Activated naive CD8-positive, alpha-beta T cell treated with anti-CD3 and anti-CD28 coated beads, Interleukin-2, amount 10 ng/mL, durations not matched to agents 7 days and 5 days (primary cell): Measurements from ENCODE around the gene BOD1. TPM values are rescaled to one million over a fixed set of nuclear protein-coding genes. Genes with fewer than 3 reads are reported as not detected.

Experiments used
- ATAC-seq: fragments of 150-1000 bp; cut with Tn5 transposase; one replicate; pipeline ENCODE4 v1.10.0; 2021; ENCODE audit warnings: low read depth, moderate library complexity
- POLR2A ChIA-PET: fragments of 350-600 bp; sonication (Branson Sonifier 250); formaldehyde crosslinking; loops from one replicate; lab custom pipeline; 2021; ENCODE audit warnings: antibody characterized with exemption; lab: Charles Lee
- DNase-seq: peaks from one replicate; pipeline ENCODE4 v3.0.0; 2021
- H3K27ac Mint-ChIP-seq: one replicate; pipeline ENCODE4 v1.8.0; 2022; ENCODE audit warnings: mild to moderate bottlenecking, mixed read lengths
- H3K27me3 Mint-ChIP-seq: one replicate; pipeline ENCODE4 v1.8.0; 2022; ENCODE audit warnings: mild to moderate bottlenecking, moderate library complexity, mixed read lengths
- H3K36me3 Mint-ChIP-seq: one replicate; pipeline ENCODE4 v1.8.0; 2021; ENCODE audit warnings: mild to moderate bottlenecking, mixed read lengths
- H3K4me1 Mint-ChIP-seq: one replicate; pipeline ENCODE4 v1.8.0; 2021; ENCODE audit warnings: mixed read lengths
- H3K4me3 Mint-ChIP-seq: one replicate; pipeline ENCODE4 v1.8.0; 2022; ENCODE audit warnings: mild to moderate bottlenecking, moderate library complexity, mixed read lengths
- H3K9me3 Mint-ChIP-seq: one replicate; pipeline ENCODE4 v1.8.0; 2021; ENCODE audit warnings: mixed read lengths
- total RNA-seq, 2 experiments: library from RNA; stranded (reverse); gene quantifications; one replicate each; pipeline ENCODE4 v1.2.3, GENCODE V29; 2021

Gene BOD1
- total RNA-seq, 2 experiments from 2014 or later: 21.5 to 23.1 TPM

GRCh38 chr5:173630724-173631365 is 14.4 kb upstream of the BOD1 start:
- H3K4me3 Mint-ChIP-seq: no peak overlapping the region
- no peak overlapping the region for H3K27ac Mint-ChIP-seq
- ATAC-seq (no peak), DNase-seq (no peak)
- peaks cover 7% of the 10 kb centered on the region for H3K27me3 Mint-ChIP-seq
- no peaks in the 10 kb centered on the region for H3K36me3 Mint-ChIP-seq
- POLR2A ChIA-PET: no interaction called here
- no peaks in the 10 kb centered on the region for H3K9me3 Mint-ChIP-seq
- H3K4me1 Mint-ChIP-seq: no peaks in the 10 kb centered on the region

- DNase-seq (no peak), ATAC-seq (no peak)
- Mint-ChIP-seq H3K4me1 (no peaks in the 10 kb centered on the region), H3K27ac (no peak overlapping the region), H3K9me3 (no peaks in the 10 kb centered on the region), H3K4me3 (no peak overlapping the region), H3K36me3 (no peaks in the 10 kb centered on the region), H3K27me3 (peaks cover 7% of the 10 kb centered on the region)
- POLR2A ChIA-PET: no interaction called here
These were observed 13.2 kb upstream of the BOD1 start for GRCh38 chr5:173629628-173630027.

GRCh38 chr5:173628501-173628900 is 12.1 kb upstream of the BOD1 start:
- no peak overlapping the region for H3K27ac Mint-ChIP-seq
- POLR2A ChIA-PET: no interaction called here
- H3K4me1 Mint-ChIP-seq: no peaks in the 10 kb centered on the region
- H3K4me3 Mint-ChIP-seq: no peak overlapping the region
- no peaks in the 10 kb centered on the region for H3K36me3 Mint-ChIP-seq
- DNase-seq (no peak), ATAC-seq (no peak)
- no peaks in the 10 kb centered on the region for H3K9me3 Mint-ChIP-seq
- H3K27me3 Mint-ChIP-seq: peaks cover 10% of the 10 kb centered on the region

GRCh38 chr5:173627860-173628392 is 11.5 kb upstream of the BOD1 start:
- DNase-seq (no peak), ATAC-seq (no peak)
- POLR2A ChIA-PET: no interaction called here
- Mint-ChIP-seq H3K27ac (no peak overlapping the region), H3K27me3 (peaks cover 10% of the 10 kb centered on the region), H3K4me1 (no peaks in the 10 kb centered on the region), H3K36me3 (no peaks in the 10 kb centered on the region), H3K4me3 (no peak overlapping the region), H3K9me3 (no peaks in the 10 kb centered on the region)

- no peaks in the 10 kb centered on the region for H3K4me1 Mint-ChIP-seq
- no peaks in the 10 kb centered on the region for H3K9me3 Mint-ChIP-seq
- POLR2A ChIA-PET: no interaction called here
- peaks cover 10% of the 10 kb centered on the region for H3K27me3 Mint-ChIP-seq
- no peak for ATAC-seq
- DNase-seq: no peak
- H3K27ac Mint-ChIP-seq: no peak overlapping the region
- no peaks in the 10 kb centered on the region for H3K36me3 Mint-ChIP-seq
- H3K4me3 Mint-ChIP-seq: no peak overlapping the region
These were observed 10.8 kb upstream of the BOD1 start for GRCh38 chr5:173627271-173627670.

- ATAC-seq (no peak), DNase-seq (no peak)
- H3K27me3 Mint-ChIP-seq: peaks cover 5% of the 10 kb centered on the region
- no peak overlapping the region for H3K4me3 Mint-ChIP-seq
- POLR2A ChIA-PET: no interaction called here
- no peaks in the 10 kb centered on the region for H3K36me3 Mint-ChIP-seq
- H3K4me1 Mint-ChIP-seq: no peaks in the 10 kb centered on the region
- no peak overlapping the region for H3K27ac Mint-ChIP-seq
- no peaks in the 10 kb centered on the region for H3K9me3 Mint-ChIP-seq
These were observed 10.0 kb upstream of the BOD1 start for GRCh38 chr5:173626505-173626820.

GRCh38 chr5:173625673-173626504 is 9.4 kb upstream of the BOD1 start:
- no peak for ATAC-seq
- Mint-ChIP-seq H3K36me3 (no peaks in the 10 kb centered on the region), H3K27ac (no peak overlapping the region), H3K9me3 (no peaks in the 10 kb centered on the region), H3K27me3 (peaks cover 5% of the 10 kb centered on the region), H3K4me1 (no peaks in the 10 kb centered on the region), H3K4me3 (no peak overlapping the region)
- POLR2A ChIA-PET: no interaction called here
- no peak for DNase-seq

- Mint-ChIP-seq H3K27ac (no peak overlapping the region), H3K4me1 (no peaks in the 10 kb centered on the region), H3K27me3 (peaks cover 5% of the 10 kb centered on the region), H3K4me3 (no peak overlapping the region), H3K36me3 (no peaks in the 10 kb centered on the region), H3K9me3 (no peaks in the 10 kb centered on the region)
- POLR2A ChIA-PET: no interaction called here
- DNase-seq (no peak), ATAC-seq (no peak)
These were observed 8.8 kb upstream of the BOD1 start for GRCh38 chr5:173625261-173625660.

- POLR2A ChIA-PET: no interaction called here
- H3K4me3 Mint-ChIP-seq: no peak overlapping the region
- no peaks in the 10 kb centered on the region for H3K9me3 Mint-ChIP-seq
- DNase-seq (no peak), ATAC-seq (no peak)
- peaks cover 5% of the 10 kb centered on the region for H3K27me3 Mint-ChIP-seq
- H3K36me3 Mint-ChIP-seq: no peaks in the 10 kb centered on the region
- H3K27ac Mint-ChIP-seq: no peak overlapping the region
- H3K4me1 Mint-ChIP-seq: no peaks in the 10 kb centered on the region
These were observed 7.8 kb upstream of the BOD1 start for GRCh38 chr5:173624282-173624681.

- no peak for DNase-seq
- Mint-ChIP-seq H3K4me1 (peaks cover 2% of the 10 kb centered on the region), H3K36me3 (no peaks in the 10 kb centered on the region), H3K9me3 (no peaks in the 10 kb centered on the region), H3K4me3 (no peak overlapping the region), H3K27me3 (peaks cover 2% of the 10 kb centered on the region), H3K27ac (no peak overlapping the region)
- no peak for ATAC-seq
- POLR2A ChIA-PET: no interaction called here
These were observed 7.3 kb upstream of the BOD1 start for GRCh38 chr5:173623789-173624188.

- no peak overlapping the region for H3K4me3 Mint-ChIP-seq
- ATAC-seq (no peak), DNase-seq (no peak)
- no peaks in the 10 kb centered on the region for H3K9me3 Mint-ChIP-seq
- H3K36me3 Mint-ChIP-seq: no peaks in the 10 kb centered on the region
- peaks cover 2% of the 10 kb centered on the region for H3K27me3 Mint-ChIP-seq
- H3K27ac Mint-ChIP-seq: no peak overlapping the region
- peaks cover 2% of the 10 kb centered on the region for H3K4me1 Mint-ChIP-seq
- POLR2A ChIA-PET: no interaction called here
These were observed 6.9 kb upstream of the BOD1 start for GRCh38 chr5:173623296-173623771.

- H3K4me3 Mint-ChIP-seq: no peak overlapping the region
- DNase-seq (no peak), ATAC-seq (no peak)
- no peaks in the 10 kb centered on the region for H3K36me3 Mint-ChIP-seq
- POLR2A ChIA-PET: no interaction called here
- peaks cover 2% of the 10 kb centered on the region for H3K4me1 Mint-ChIP-seq
- no peak overlapping the region for H3K27ac Mint-ChIP-seq
- peaks cover 2% of the 10 kb centered on the region for H3K27me3 Mint-ChIP-seq
- H3K9me3 Mint-ChIP-seq: no peaks in the 10 kb centered on the region
These were observed 6.0 kb upstream of the BOD1 start for GRCh38 chr5:173622183-173623047.

GRCh38 chr5:173620784-173621183 is 4.3 kb upstream of the BOD1 start:
- H3K9me3 Mint-ChIP-seq: no peaks in the 10 kb centered on the region
- no peak overlapping the region for H3K27ac Mint-ChIP-seq
- H3K36me3 Mint-ChIP-seq: no peaks in the 10 kb centered on the region
- peaks cover 2% of the 10 kb centered on the region for H3K27me3 Mint-ChIP-seq
- ATAC-seq (no peak), DNase-seq (no peak)
- POLR2A ChIA-PET: no interaction called here
- H3K4me1 Mint-ChIP-seq: peaks cover 6% of the 10 kb centered on the region
- H3K4me3 Mint-ChIP-seq: no peak overlapping the region
